Hepatocyte (in vitro differentiated cells): ENCODE results near the gene OCA2. TPM values are rescaled to one million over a fixed set of nuclear protein-coding genes. Genes with fewer than 3 reads are reported as not detected.

Source experiments
- DNase-seq: peaks from one replicate; pipeline ENCODE4 v3.0.0-alpha.2; 2016; ENCODE audit warnings: low spot score
- H2AFZ ChIP-seq: fragments of 200-600 bp; sonication (generic); 2 replicates; pipeline ENCODE4 v1.6.0; 2016; ENCODE audit warnings: antibody characterized with exemption, mild to moderate bottlenecking
- H3K27ac ChIP-seq: fragments of 200-600 bp; sonication (generic); 2 replicates; pipeline ENCODE4 v1.5.1; 2016; ENCODE audit warnings: mild to moderate bottlenecking
- H3K27me3 ChIP-seq: fragments of 200-600 bp; sonication (generic); 2 replicates; pipeline ENCODE4 v1.6.1; 2016
- H3K36me3 ChIP-seq: fragments of 200-600 bp; sonication (generic); replicated peaks from 2 replicates; pipeline ENCODE4 v1.5.1; 2016; ENCODE audit warnings: low read depth; ENCODE audit not compliant: insufficient read depth
- H3K4me1 ChIP-seq: fragments of 200-600 bp; sonication (generic); 2 replicates; pipeline ENCODE4 v1.5.1; 2016; ENCODE audit warnings: mild to moderate bottlenecking, moderate library complexity; ENCODE audit not compliant: insufficient read depth
- H3K4me2 ChIP-seq: fragments of 200-600 bp; sonication (generic); 2 replicates; pipeline ENCODE4 v1.6.0; 2016
- H3K4me3 ChIP-seq: fragments of 200-600 bp; sonication (generic); 2 replicates; pipeline ENCODE4 v1.5.1; 2016; ENCODE audit warnings: mild to moderate bottlenecking
- H3K79me2 ChIP-seq: fragments of 200-600 bp; sonication (generic); 2 replicates; pipeline ENCODE4 v1.6.0; 2017; ENCODE audit warnings: mild to moderate bottlenecking
- H3K9me2 ChIP-seq: fragments of 200-600 bp; sonication (generic); replicated peaks from 2 replicates; pipeline ENCODE4 v1.6.0; 2017; ENCODE audit warnings: mild to moderate bottlenecking; ENCODE audit not compliant: insufficient read depth
- H3K9me3 ChIP-seq: fragments of 200-600 bp; sonication (generic); 2 replicates; pipeline ENCODE4 v1.5.1; 2016; ENCODE audit warnings: low read depth, mild to moderate bottlenecking
- H4K20me1 ChIP-seq: fragments of 200-600 bp; sonication (generic); 2 replicates; pipeline ENCODE4 v1.6.0; 2016; ENCODE audit warnings: mild to moderate bottlenecking; ENCODE audit not compliant: insufficient read depth, poor library complexity, severe bottlenecking
- EZH2 ChIP-seq: fragments of 200-600 bp; sonication (generic); IDR thresholded peaks from 2 replicates; pipeline ENCODE4 v1.6.1; 2016; ENCODE audit warnings: antibody characterized with exemption, mild to moderate bottlenecking, borderline replicate concordance
- EZH2phosphoT487 ChIP-seq: fragments of 200-600 bp; sonication (generic); IDR thresholded peaks from one replicate; pipeline ENCODE4 v1.6.1; 2018; ENCODE audit warnings: antibody characterized with exemption, mild to moderate bottlenecking, low read depth, moderate library complexity; ENCODE audit not compliant: unreplicated experiment, severe bottlenecking
- WGBS: methylation state at CpG from one replicate; pipeline ENCODE4 v1.1.6; 2016; ENCODE audit warnings: low lambda C conversion rate; ENCODE audit errors: missing lambda C conversion rate; 5-methylcytosine and 5-hydroxymethylcytosine counted together
- polyA plus RNA-seq: library from polyadenylated mRNA; unstranded; fragments of >200 nt; fragmentation: Nextera tagmentation; extraction: Ambion mirVana; gene quantifications from 2 replicates; pipeline ENCODE4 v1.2.1, GENCODE V29; 2016
- total RNA-seq: library from RNA; depleted of rRNA; stranded (reverse); fragments of >200 nt; gene quantifications from 2 replicates; pipeline ENCODE4 v1.2.3, GENCODE V29; 2014
- TF ChIP-seq, protein P1 (sequence below): fragments of 200-600 bp; sonication (generic); IDR thresholded peaks from 2 replicates; pipeline ENCODE4 v1.5.1; 2016; ENCODE audit warnings: antibody characterized with exemption, mild to moderate bottlenecking; ENCODE audit not compliant: poor library complexity

Gene OCA2
- total and polyA plus RNA-seq, 2 experiments from 2014 or later: 25.1 to 27.7 TPM

DNA sequence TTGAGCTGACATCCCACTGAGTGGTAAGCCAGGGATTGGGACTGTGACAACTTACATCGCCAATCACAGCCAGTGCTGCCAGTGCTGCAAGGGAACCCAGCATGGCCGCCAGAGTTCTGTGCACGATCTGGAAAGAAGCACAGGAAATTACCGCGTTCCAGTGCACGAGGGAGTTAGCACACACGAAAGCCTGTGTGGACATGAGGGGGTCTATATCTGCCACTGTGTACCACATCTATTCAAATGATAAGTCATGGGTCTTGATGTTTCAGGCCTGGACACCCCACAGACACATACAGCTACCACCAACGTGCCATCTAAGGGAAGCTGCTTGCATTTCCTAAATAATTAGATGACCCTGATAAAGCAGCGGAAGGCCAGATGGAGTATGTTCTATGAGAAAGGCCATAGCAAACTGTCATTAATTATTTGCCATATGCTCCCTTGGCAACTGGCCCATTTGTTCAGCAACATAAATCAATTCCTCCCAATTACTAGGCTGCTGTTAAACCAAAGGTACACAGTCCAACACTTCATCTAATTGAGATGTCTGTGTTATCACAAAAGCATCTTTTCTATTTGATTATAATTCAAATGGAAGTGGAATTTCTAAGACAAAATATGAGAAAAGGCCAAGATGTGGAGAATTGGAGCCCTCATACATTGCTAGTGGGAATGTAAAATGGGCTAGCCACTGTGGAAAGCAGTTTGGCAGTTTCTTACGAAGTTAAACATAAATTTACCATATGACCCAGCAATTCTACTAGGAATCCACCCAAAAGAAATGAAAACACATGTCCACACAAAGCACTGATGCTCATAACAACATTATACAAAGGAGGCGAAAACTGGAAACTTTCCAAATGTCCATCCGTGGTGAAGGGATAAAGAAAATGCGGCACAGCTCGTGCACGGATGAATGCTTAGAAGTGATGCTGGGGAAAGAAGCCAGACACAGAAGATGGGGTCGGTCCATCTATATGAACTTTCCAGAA is 108.3 kb downstream of the OCA2 start:
- H3K36me3 ChIP-seq: no peaks in the 10 kb centered on the region
- H3K4me1 ChIP-seq: no peaks in the 10 kb centered on the region
- no peaks in the 10 kb centered on the region for H3K79me2 ChIP-seq
- TF ChIP-seq, protein P1, sequence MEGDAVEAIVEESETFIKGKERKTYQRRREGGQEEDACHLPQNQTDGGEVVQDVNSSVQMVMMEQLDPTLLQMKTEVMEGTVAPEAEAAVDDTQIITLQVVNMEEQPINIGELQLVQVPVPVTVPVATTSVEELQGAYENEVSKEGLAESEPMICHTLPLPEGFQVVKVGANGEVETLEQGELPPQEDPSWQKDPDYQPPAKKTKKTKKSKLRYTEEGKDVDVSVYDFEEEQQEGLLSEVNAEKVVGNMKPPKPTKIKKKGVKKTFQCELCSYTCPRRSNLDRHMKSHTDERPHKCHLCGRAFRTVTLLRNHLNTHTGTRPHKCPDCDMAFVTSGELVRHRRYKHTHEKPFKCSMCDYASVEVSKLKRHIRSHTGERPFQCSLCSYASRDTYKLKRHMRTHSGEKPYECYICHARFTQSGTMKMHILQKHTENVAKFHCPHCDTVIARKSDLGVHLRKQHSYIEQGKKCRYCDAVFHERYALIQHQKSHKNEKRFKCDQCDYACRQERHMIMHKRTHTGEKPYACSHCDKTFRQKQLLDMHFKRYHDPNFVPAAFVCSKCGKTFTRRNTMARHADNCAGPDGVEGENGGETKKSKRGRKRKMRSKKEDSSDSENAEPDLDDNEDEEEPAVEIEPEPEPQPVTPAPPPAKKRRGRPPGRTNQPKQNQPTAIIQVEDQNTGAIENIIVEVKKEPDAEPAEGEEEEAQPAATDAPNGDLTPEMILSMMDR: no peak
- TF ChIP-seq EZH2: no peak
- no peak for TF ChIP-seq EZH2phosphoT487
- H3K27ac ChIP-seq: no peak overlapping the region
- H2AFZ ChIP-seq: no peak overlapping the region
- H3K9me3 ChIP-seq: no peaks in the 10 kb centered on the region
- 72% methylated on average over 16 of the region's 16 CpGs for WGBS
- no peaks in the 10 kb centered on the region for H3K9me2 ChIP-seq
- H3K27me3 ChIP-seq: no peaks in the 10 kb centered on the region
- no peak overlapping the region for H3K4me3 ChIP-seq
- H3K4me2 ChIP-seq: no peak overlapping the region
- H4K20me1 ChIP-seq: no peaks in the 10 kb centered on the region
- DNase-seq: no peak

DNA sequence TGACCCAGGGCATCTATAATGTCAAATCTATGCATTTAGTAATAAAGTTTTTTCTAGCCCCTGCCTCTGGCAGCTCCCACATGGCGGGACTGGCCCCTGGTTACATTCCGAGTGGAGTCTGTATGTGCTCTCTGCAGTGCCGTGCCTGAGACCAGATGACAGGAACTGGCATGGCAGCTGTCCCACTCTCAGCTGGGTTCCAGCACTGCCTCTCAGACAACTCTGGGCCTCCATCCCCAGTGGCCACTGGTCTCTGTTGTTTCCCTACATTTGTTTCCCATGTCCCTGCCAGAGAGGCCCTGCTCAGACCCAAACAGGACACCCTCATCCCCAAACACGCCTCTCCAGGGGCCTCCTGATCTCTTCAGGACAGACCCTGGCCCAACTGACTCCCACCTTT is 109.3 kb downstream of the OCA2 start:
- Histone ChIP-seq H3K27me3 (no peaks in the 10 kb centered on the region), H3K4me3 (no peak overlapping the region), H3K4me1 (no peaks in the 10 kb centered on the region), H3K4me2 (no peak overlapping the region), H3K79me2 (no peaks in the 10 kb centered on the region), H3K36me3 (no peaks in the 10 kb centered on the region), H3K27ac (no peak overlapping the region), H4K20me1 (no peaks in the 10 kb centered on the region), H3K9me3 (no peaks in the 10 kb centered on the region), H2AFZ (no peak overlapping the region), H3K9me2 (no peaks in the 10 kb centered on the region)
- TF ChIP-seq EZH2phosphoT487 (no peak), EZH2 (no peak)
- TF ChIP-seq, protein P1: no peak
- no peak for DNase-seq
- 89% methylated on average over 4 of the region's 4 CpGs for WGBS

DNA sequence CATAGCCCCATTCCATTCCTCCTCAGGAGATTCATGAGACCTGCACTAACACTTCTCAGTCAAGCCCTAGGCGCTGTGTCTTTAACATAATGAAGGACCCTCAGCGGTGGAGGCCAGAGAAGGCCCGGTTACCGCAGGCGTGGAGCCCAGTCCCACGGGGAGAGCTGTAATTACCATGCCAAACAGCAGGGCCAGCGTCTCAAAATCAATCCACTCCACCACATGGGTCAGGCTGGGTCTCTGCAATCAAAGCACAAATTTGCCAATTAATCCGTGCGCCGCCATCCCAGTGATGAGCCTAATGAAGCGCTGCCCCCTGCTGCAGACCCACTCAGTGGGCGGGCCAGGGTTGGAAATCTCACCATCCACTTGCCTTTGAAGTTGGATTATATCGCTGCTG is 109.7 kb downstream of the OCA2 start:
- no peaks in the 10 kb centered on the region for H3K9me2 ChIP-seq
- H3K4me3 ChIP-seq: no peak overlapping the region
- no peaks in the 10 kb centered on the region for H3K9me3 ChIP-seq
- H2AFZ ChIP-seq: no peak overlapping the region
- DNase-seq: no peak
- H3K36me3 ChIP-seq: no peaks in the 10 kb centered on the region
- H4K20me1 ChIP-seq: no peaks in the 10 kb centered on the region
- no peaks in the 10 kb centered on the region for H3K4me1 ChIP-seq
- H3K27ac ChIP-seq: no peak overlapping the region
- WGBS: 90% methylated on average over 13 of the region's 13 CpGs
- no peaks in the 10 kb centered on the region for H3K79me2 ChIP-seq
- no peak for TF ChIP-seq EZH2phosphoT487
- no peak for TF ChIP-seq EZH2
- TF ChIP-seq, protein P1: no peak
- H3K4me2 ChIP-seq: no peak overlapping the region
- no peaks in the 10 kb centered on the region for H3K27me3 ChIP-seq
